H9 (cell line): ENCODE data around the gene RNF213. TPM values are rescaled to one million over a fixed set of nuclear protein-coding genes. Genes with fewer than 3 reads are reported as not detected.

Experiments used
- DNase-seq: peaks from one replicate; pipeline ENCODE4 v3.0.0-alpha.2; 2017
- H2AFZ ChIP-seq: one replicate; pipeline ENCODE4 v1.6.1; 2013; ENCODE audit warnings: mild to moderate bottlenecking, low read length, control low read depth, moderate library complexity
- H2AK5ac ChIP-seq: 2 replicates; pipeline ENCODE4 v1.6.1; 2013; ENCODE audit warnings: low read length, control low read depth, mixed read lengths; ENCODE audit not compliant: insufficient read length
- H2BK120ac ChIP-seq: one replicate; pipeline ENCODE4 v1.6.1; 2013; ENCODE audit warnings: low read depth, mild to moderate bottlenecking, low read length, control low read depth, inconsistent platforms; ENCODE audit not compliant: poor library complexity, severe bottlenecking
- H2BK12ac ChIP-seq: 2 replicates; pipeline ENCODE4 v1.6.1; 2013; ENCODE audit warnings: low read length, control low read depth, mixed read lengths, low read depth; ENCODE audit not compliant: insufficient read length
- H2BK15ac ChIP-seq: 2 replicates; pipeline ENCODE4 v1.6.1; 2013; ENCODE audit warnings: low read depth, low read length, control low read depth
- H2BK20ac ChIP-seq: one replicate; pipeline ENCODE4 v1.6.1; 2013; ENCODE audit warnings: low read depth, mild to moderate bottlenecking, low read length, control low read depth, inconsistent platforms; ENCODE audit not compliant: poor library complexity, severe bottlenecking
- H2BK5ac ChIP-seq: 2 replicates; pipeline ENCODE4 v1.6.1; 2013; ENCODE audit warnings: low read length, control low read depth, mixed read lengths; ENCODE audit not compliant: insufficient read length
- H3K14ac ChIP-seq: 2 replicates; pipeline ENCODE4 v1.6.1; 2013; ENCODE audit warnings: low read length, control low read depth; ENCODE audit not compliant: insufficient read depth
- H3K18ac ChIP-seq: 2 replicates; pipeline ENCODE4 v1.6.1; 2013; ENCODE audit warnings: low read depth, mild to moderate bottlenecking, mixed read lengths, low read length, control low read depth; ENCODE audit not compliant: insufficient read length
- H3K23ac ChIP-seq: 2 replicates; pipeline ENCODE4 v1.6.1; 2013; ENCODE audit warnings: low read length, control low read depth, mixed read lengths, low read depth; ENCODE audit not compliant: insufficient read length
- H3K23me2 ChIP-seq: 2 replicates; pipeline ENCODE4 v1.6.1; 2013; ENCODE audit warnings: low read depth, mild to moderate bottlenecking, mixed read lengths, low read length, control low read depth; ENCODE audit not compliant: insufficient read length, poor library complexity, severe bottlenecking
- H3K27ac ChIP-seq: 2 replicates; pipeline ENCODE4 v1.5.1; 2013; ENCODE audit warnings: low read length, control low read depth, mixed read lengths, low read depth; ENCODE audit not compliant: insufficient read length
- H3K27me3 ChIP-seq: 2 replicates; pipeline ENCODE4 v1.6.1; 2013; ENCODE audit warnings: low read length, control low read depth, inconsistent platforms; ENCODE audit not compliant: insufficient read depth
- H3K4ac ChIP-seq: 2 replicates; pipeline ENCODE4 v1.6.1; 2013; ENCODE audit warnings: low read depth, mild to moderate bottlenecking, control low read depth, inconsistent platforms, low read length, moderate library complexity
- H3K4me1 ChIP-seq: 2 replicates; pipeline ENCODE4 v1.6.1; 2013; ENCODE audit warnings: low read length, control low read depth, inconsistent platforms; ENCODE audit not compliant: insufficient read depth
- H3K4me2 ChIP-seq: 2 replicates; pipeline ENCODE4 v1.6.1; 2013; ENCODE audit warnings: low read length, control low read depth, mixed read lengths; ENCODE audit not compliant: insufficient read length, insufficient read depth
- H3K56ac ChIP-seq: 2 replicates; pipeline ENCODE4 v1.6.1; 2013; ENCODE audit warnings: low read depth, mild to moderate bottlenecking, mixed read lengths, low read length, control low read depth; ENCODE audit not compliant: insufficient read length
- H3K79me1 ChIP-seq: 2 replicates; pipeline ENCODE4 v1.6.1; 2013; ENCODE audit warnings: low read depth, mild to moderate bottlenecking, moderate library complexity, low read length, control low read depth, inconsistent platforms; ENCODE audit not compliant: insufficient read depth, poor library complexity, severe bottlenecking
- H3K79me2 ChIP-seq: 2 replicates; pipeline ENCODE4 v1.6.1; 2013; ENCODE audit warnings: low read length, control low read depth, inconsistent platforms; ENCODE audit not compliant: insufficient read depth
- H3K9ac ChIP-seq: 2 replicates; pipeline ENCODE4 v1.6.1; 2013; ENCODE audit warnings: low read length, control low read depth, mixed read lengths; ENCODE audit not compliant: insufficient read length; ENCODE audit errors: extremely low read depth
- H3K9me3 ChIP-seq: one replicate; pipeline ENCODE4 v1.6.1; 2013; ENCODE audit warnings: low read depth, low read length, inconsistent platforms; ENCODE audit not compliant: control insufficient read depth
- H3T11ph ChIP-seq: one replicate; pipeline ENCODE4 v1.6.1; 2013; ENCODE audit warnings: mild to moderate bottlenecking, low read length, control low read depth, inconsistent platforms
- H4K20me1 ChIP-seq: one replicate; pipeline ENCODE4 v1.6.1; 2013; ENCODE audit not compliant: control insufficient read depth, insufficient read length, insufficient read depth
- H4K5ac ChIP-seq: 2 replicates; pipeline ENCODE4 v1.6.1; 2013; ENCODE audit warnings: low read depth, mild to moderate bottlenecking, mixed read lengths, low read length, control low read depth; ENCODE audit not compliant: insufficient read length
- H4K8ac ChIP-seq: replicated peaks from 2 replicates; pipeline ENCODE4 v1.6.1; 2013; ENCODE audit warnings: low read length, control low read depth, mixed read lengths, low read depth; ENCODE audit not compliant: insufficient read length
- H4K91ac ChIP-seq: 2 replicates; pipeline ENCODE4 v1.6.1; 2013; ENCODE audit warnings: low read depth, mild to moderate bottlenecking, moderate library complexity, mixed read lengths, low read length, control low read depth; ENCODE audit not compliant: insufficient read length
- H3K27ac Mint-ChIP-seq, 3 experiments: 2 replicates in 2 of 3; 3 replicates in 1 of 3; pipeline ENCODE4 v1.8.0; 2020 to 2021; ENCODE audit warnings: mixed read lengths in 3 of 3, mild to moderate bottlenecking in 1 of 3, moderate library complexity in 1 of 3
- H3K27me3 Mint-ChIP-seq: 2 replicates; pipeline ENCODE4 v1.8.0; 2021; ENCODE audit warnings: low read depth, mild to moderate bottlenecking, moderate library complexity, mixed read lengths
- H3K36me3 Mint-ChIP-seq, 3 experiments: 2 replicates in 2 of 3; 3 replicates in 1 of 3; pipeline ENCODE4 v1.8.0; 2020 to 2021; ENCODE audit warnings: low read depth in 3 of 3, mixed read lengths in 3 of 3; ENCODE audit not compliant: insufficient read depth in 1 of 3
- H3K4me1 Mint-ChIP-seq, 2 experiments: 2 replicates each; pipeline ENCODE4 v1.8.0; 2020; ENCODE audit warnings: mixed read lengths in 2 of 2
- H3K4me3 Mint-ChIP-seq, 2 experiments: 2 replicates in 1 of 2; 3 replicates in 1 of 2; pipeline ENCODE4 v1.8.0; 2020 to 2021; ENCODE audit warnings: mild to moderate bottlenecking in 2 of 2, mixed read lengths in 2 of 2, moderate library complexity in 1 of 2
- H3K9me3 Mint-ChIP-seq, 2 experiments: 2 replicates in 1 of 2; 3 replicates in 1 of 2; pipeline ENCODE4 v1.8.0; 2020; ENCODE audit warnings: mild to moderate bottlenecking in 2 of 2, mixed read lengths in 2 of 2, moderate library complexity in 1 of 2
- whole genome bisulfite sequencing: extraction: QIAGEN DNeasy Blood & Tissue Kit; methylation state at CpG from one replicate; pipeline ENCODE4 v1.1.7; 2013; ENCODE audit warnings: missing lambda C conversion rate, low lambda C conversion rate, mixed read lengths; ENCODE audit not compliant: insufficient read length; ENCODE audit errors: extremely low coverage; 5-methylcytosine and 5-hydroxymethylcytosine counted together
- total RNA-seq: library from RNA; stranded (reverse); gene quantifications from 2 replicates; pipeline ENCODE4 v1.2.1, GENCODE V29; 2021
- TF ChIP-seq, protein P1 (sequence below): fragments of 200-600 bp; sonication (generic); conservative IDR thresholded peaks from 3 replicates; pipeline ENCODE4 v1.8.0; 2021; ENCODE audit warnings: antibody characterized with exemption, mild to moderate bottlenecking

The RNF213 gene
- total RNA-seq, 1 experiment from 2014 or later, result 34.3 TPM

GRCh38 chr17:80317706-80317980, 57.0 kb downstream of the RNF213 start:
- H3K27ac ChIP-seq, result no peak overlapping the region
- no peaks in the 10 kb centered on the region for H3K9me3 ChIP-seq
- no peak overlapping the region for H4K8ac ChIP-seq
- Mint-ChIP-seq H3K36me3 (peaks cover 46 to 70% (median 69%) of the 10 kb centered on the region in 3 experiments), H3K4me1 (no peaks in the 10 kb centered on the region), H3K9me3 (peaks cover 6 to 10% of the 10 kb centered on the region in 2 experiments), H3K4me3 (no peak overlapping the region), H3K27ac (no peak overlapping the region), H3K27me3 (no peaks in the 10 kb centered on the region; the same call in 1 of the 2 replicates)
- WGBS, result no CpG with 5 or more reads among the region's 5 CpGs
- no peak overlapping the region for H3K18ac ChIP-seq
- H3K23ac ChIP-seq, result no peak overlapping the region
- H4K20me1 ChIP-seq, result peaks cover 3% of the 10 kb centered on the region
- H2BK12ac ChIP-seq, result no peak overlapping the region
- H3K23me2 ChIP-seq, result peaks cover 4% of the 10 kb centered on the region
- H4K91ac ChIP-seq, result no peak overlapping the region
- H2AK5ac ChIP-seq, result no peak overlapping the region
- no peak overlapping the region for H2BK5ac ChIP-seq
- TF ChIP-seq, protein P1, sequence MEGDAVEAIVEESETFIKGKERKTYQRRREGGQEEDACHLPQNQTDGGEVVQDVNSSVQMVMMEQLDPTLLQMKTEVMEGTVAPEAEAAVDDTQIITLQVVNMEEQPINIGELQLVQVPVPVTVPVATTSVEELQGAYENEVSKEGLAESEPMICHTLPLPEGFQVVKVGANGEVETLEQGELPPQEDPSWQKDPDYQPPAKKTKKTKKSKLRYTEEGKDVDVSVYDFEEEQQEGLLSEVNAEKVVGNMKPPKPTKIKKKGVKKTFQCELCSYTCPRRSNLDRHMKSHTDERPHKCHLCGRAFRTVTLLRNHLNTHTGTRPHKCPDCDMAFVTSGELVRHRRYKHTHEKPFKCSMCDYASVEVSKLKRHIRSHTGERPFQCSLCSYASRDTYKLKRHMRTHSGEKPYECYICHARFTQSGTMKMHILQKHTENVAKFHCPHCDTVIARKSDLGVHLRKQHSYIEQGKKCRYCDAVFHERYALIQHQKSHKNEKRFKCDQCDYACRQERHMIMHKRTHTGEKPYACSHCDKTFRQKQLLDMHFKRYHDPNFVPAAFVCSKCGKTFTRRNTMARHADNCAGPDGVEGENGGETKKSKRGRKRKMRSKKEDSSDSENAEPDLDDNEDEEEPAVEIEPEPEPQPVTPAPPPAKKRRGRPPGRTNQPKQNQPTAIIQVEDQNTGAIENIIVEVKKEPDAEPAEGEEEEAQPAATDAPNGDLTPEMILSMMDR, result no peak
- no peaks in the 10 kb centered on the region for H3K79me1 ChIP-seq
- H3K14ac ChIP-seq, result no peak overlapping the region
- H3K56ac ChIP-seq, result no peak overlapping the region
- H4K5ac ChIP-seq, result no peak overlapping the region
- no peak overlapping the region for H2AFZ ChIP-seq
- no peak overlapping the region for H3K9ac ChIP-seq
- H3K79me2 ChIP-seq, result no peaks in the 10 kb centered on the region
- H3T11ph ChIP-seq, result no peak overlapping the region
- H2BK20ac ChIP-seq, result no peak overlapping the region
- no peak overlapping the region for H2BK120ac ChIP-seq
- no peaks in the 10 kb centered on the region for H3K4me1 ChIP-seq
- no peak overlapping the region for H3K4ac ChIP-seq
- H3K27me3 ChIP-seq, result no peaks in the 10 kb centered on the region
- no peak overlapping the region for H3K4me2 ChIP-seq
- DNase-seq, result no peak
- H2BK15ac ChIP-seq, result no peak overlapping the region
